Measurements from ENCODE around the gene ADAMTS9.

ADAMTS9 gene

DNA sequence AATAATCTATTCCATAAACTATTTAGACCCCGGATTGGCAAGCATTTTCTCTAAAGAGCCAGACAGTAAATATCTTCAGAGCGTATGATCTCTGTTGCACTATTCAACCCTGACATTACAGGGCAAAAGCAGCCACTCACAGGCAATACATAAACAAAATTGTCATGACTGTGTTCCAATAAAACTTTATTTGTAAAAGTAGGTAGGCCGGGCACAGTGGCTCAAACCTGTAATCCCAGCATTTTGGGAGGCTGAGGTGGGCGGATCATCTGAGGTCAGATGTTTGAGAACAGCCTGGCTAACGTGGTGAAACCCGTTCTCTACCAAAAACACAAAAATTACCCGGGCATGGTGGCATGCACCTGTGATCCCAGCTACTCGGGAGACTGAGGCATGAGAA is 66.5 kb downstream of the ADAMTS9 start:
- no peak for DNase-seq (ENCODE audit: low read depth in 4 of 4, low spot score in 1 of 4)

- no peak for DNase-seq (ENCODE audit: low read depth in 4 of 4, low spot score in 1 of 4)
These were observed 67.8 kb downstream of the ADAMTS9 start for GRCh38 chr3:64620020-64620419.

DNA sequence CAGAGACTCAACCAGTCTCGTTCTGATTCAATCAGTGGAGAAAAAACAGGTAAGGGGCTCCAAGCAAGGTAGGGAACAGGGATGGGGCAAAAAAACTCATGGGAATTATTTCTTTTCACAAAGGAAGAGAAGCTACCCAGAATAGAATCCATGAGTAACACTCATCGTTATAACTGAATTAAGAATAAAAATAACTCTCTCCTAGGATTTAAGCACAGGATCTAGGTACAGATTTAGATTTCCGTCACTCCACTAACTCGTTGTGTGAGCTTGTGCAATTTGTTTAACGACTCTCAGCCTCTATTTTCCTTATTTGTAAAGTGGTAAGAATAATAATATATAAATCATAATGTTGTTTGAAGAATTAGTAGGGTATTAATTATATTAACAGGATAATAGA is 68.6 kb downstream of the ADAMTS9 start:
- no peak for DNase-seq (ENCODE audit: low read depth in 4 of 4, low spot score in 1 of 4)

DNA sequence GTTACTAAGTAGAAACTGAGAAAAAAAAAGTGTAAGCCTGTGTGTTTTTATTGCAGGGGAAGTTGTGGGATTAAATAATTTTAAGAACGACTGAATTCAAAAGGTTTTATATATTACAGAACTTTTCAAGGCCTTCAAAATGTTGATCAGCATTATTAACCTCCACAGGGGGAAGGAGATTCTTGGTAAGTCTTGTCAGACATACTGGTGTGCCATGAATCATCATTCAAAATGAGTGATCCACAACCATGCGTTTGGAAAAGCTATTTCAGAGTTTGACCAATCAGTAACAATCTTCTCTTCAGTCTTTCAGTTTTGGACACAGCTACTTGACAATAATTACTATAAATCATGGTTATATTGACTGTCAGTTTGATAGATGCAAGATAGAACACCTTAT is 70.2 kb downstream of the ADAMTS9 start:
- DNase-seq (ENCODE audit: low read depth in 4 of 4, low spot score in 1 of 4), result no peak

GRCh38 chr3:64616953-64617352 is 70.8 kb downstream of the ADAMTS9 start:
- DNase-seq (ENCODE audit: low read depth in 4 of 4, low spot score in 1 of 4), result no peak

DNA sequence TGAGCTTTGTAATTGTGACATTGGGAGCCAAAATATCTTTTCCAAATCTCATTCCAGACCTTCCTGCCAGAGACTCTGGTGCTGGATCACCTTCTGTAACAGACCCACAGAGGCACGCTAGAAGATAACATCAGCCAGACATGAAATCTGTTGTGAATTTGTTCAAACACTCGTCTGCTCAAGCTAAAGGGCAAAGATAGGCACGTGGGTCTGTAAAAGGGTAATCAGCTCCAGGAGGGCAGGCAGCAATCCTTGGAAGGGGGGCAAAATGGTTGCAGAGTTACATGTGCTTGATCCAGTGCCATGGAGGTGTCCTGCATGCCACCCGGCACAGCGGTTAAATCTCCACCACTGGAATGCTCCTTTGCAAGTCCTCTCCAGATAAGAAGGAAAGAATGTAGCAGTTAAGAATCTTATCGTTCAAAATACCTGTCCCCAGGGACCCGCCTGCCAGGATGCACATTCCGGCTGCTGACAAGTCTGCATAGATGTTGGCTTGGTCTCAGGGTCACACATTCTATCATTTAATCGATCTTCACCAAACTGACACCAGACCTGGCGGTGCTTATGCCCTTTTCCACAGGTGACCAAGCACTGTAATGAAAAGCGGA is 74.8 kb downstream of the ADAMTS9 start:
- DNase-seq (ENCODE audit: low read depth in 4 of 4, low spot score in 1 of 4), result no peak

DNA sequence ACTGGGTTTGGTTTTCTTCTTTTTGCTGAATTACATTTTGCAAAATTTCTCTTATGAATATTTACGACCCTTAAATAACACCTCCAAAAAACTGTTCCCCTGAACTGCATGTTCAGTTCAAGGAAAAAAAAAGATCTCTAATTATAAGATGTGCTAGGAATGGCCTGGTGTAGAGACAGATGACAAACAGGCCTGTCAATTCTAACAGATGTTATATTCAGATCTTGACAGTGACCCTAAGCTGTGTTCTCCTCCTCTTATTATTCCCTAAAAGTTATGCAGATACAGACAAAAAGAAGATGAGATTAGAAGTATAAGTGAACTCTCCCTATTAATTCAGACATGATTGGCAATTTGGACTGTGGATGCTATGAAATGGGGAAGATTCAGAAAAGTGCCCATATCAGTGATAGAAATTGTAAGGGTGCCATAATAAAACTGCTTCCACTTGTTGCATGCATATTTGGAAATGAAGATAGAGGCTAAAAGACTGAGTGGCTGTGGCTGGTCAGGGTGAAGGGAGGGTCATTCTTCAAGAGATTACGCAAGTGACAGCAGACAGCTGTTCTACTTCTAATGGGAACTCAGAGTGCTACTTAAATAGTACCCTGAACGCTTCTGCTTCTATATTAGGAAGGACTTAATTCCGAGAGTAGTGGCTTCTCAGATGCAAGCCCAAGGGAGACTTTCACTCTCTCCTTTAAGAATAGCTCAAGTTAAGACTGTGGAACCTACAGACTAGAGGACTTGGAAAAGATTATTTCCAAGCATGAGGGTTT is 75.5 kb downstream of the ADAMTS9 start:
- DNase-seq (ENCODE audit: low read depth in 4 of 4, low spot score in 1 of 4), result no peak

- no peak for DNase-seq (ENCODE audit: low read depth in 4 of 4, low spot score in 1 of 4)
These were observed 79.1 kb downstream of the ADAMTS9 start for GRCh38 chr3:64608741-64609140.

DNA sequence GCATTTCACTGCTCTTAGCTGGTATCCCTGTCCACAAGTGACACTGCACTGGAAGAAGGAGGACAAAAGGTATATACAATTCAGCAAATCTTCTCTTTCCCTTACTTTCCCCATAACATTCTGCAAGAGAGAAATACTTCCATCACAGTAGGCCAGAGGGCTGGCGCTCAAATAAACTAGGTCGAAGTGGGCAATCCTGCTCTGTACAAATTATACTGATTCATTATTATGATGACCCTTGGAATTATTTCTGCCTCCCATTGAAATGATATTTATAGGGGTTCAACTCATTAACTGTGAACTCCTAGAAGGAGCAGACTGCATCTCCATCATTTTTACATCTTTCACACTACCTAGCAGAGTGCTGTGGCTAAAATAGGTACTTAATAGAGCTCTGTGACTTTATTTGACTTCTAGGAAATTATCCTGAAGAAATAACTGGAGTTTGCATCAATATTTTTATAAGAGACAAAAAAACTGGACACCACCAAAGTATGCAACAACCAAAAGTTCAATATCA is 80.7 kb downstream of the ADAMTS9 start:
- no peak for DNase-seq (ENCODE audit: low read depth in 4 of 4, low spot score in 1 of 4)

- DNase-seq (ENCODE audit: low read depth in 4 of 4, low spot score in 1 of 4), result no peak
These were observed 83.5 kb downstream of the ADAMTS9 start for GRCh38 chr3:64604313-64604712.

GRCh38 chr3:64601824-64602223 is 86.0 kb downstream of the ADAMTS9 start:
- DNase-seq (ENCODE audit: low read depth in 4 of 4, low spot score in 1 of 4), result no peak

DNA sequence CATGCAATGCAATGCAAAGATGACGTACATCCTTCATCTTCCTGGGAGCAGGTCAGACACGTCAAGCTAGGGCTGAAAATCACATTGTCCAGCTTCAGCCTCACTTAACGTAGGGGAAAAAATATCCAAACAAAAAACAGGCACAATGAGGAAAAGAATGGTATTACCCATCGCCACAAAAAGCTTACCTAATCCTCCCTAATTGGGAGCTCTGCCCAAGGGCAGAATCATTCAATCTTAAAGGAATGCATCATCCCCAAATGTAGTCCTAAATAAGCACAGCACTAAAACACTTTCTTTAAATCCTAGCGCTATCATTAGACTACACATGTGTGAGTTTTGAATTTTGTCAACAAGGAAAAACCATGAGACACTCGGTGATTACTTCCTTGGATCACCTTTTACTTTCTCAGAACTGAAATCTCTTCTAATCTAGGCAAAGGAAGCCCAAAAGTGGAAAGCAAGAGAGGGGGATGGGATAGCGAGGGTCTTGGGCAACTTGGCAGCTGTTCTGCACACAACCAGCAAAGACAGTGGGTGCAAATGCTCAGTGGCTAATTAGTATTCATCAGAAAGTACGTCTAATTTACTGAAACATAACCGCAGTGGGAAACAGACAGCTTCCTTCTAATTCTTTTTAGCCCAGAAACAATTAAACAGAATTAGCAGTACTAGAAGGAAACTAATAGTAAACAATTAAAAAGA is 87.4 kb downstream of the ADAMTS9 start:
- no peak for DNase-seq (ENCODE audit: low read depth in 4 of 4, low spot score in 1 of 4)

- DNase-seq (ENCODE audit: low read depth in 4 of 4, low spot score in 1 of 4), result no peak
These were observed 88.1 kb downstream of the ADAMTS9 start for GRCh38 chr3:64599651-64600050.

GRCh38 chr3:64595253-64595694 is 92.5 kb downstream of the ADAMTS9 start:
- no peak for DNase-seq (ENCODE audit: low read depth in 4 of 4, low spot score in 1 of 4)

DNA sequence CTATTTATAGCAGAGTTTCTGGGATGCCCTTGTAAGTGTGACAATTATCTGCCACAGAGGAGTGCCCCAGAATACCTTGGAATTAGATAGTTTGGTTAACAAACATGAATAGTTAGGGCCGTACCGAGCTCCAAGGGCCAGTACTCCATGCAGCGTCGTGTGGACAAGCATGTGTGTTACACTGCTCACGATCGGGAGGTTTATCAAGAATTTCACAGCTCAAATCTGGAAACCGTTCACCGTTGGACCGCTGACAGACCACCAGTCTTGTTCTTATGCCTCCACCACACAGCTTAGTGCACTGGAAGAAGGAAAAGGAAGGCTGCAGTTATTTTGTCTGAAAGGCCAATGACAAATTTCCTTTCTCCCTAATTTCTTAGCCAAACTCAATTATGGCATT is 93.7 kb downstream of the ADAMTS9 start:
- no peak for DNase-seq (ENCODE audit: low read depth in 4 of 4, low spot score in 1 of 4)

GRCh38 chr3:64593350-64593749 is 94.5 kb downstream of the ADAMTS9 start:
- DNase-seq (ENCODE audit: low read depth in 4 of 4, low spot score in 1 of 4), result no peak

DNA sequence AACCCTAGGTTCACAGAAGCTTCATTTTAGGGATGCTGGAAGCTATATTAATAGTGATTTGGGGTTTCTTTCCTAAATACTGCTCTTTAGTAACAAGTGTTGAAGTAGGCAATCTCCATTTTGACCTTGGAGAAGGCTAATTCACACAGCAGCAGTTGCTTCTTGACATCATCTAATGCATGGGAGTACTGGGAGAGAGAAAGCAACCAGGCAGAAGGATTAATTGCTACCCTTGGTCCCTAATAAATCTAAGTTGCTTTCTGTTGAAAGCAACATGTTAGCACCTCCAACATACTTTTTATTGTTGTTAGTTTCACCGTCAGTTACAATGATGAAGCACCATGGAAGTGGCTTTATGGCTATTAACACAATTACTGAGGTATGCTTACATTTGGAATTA is 96.2 kb downstream of the ADAMTS9 start:
- no peak for DNase-seq (ENCODE audit: low read depth in 4 of 4, low spot score in 1 of 4)

GRCh38 chr3:64588380-64588779 is 99.4 kb downstream of the ADAMTS9 start:
- DNase-seq (ENCODE audit: low read depth in 4 of 4, low spot score in 1 of 4), result no peak

DNA sequence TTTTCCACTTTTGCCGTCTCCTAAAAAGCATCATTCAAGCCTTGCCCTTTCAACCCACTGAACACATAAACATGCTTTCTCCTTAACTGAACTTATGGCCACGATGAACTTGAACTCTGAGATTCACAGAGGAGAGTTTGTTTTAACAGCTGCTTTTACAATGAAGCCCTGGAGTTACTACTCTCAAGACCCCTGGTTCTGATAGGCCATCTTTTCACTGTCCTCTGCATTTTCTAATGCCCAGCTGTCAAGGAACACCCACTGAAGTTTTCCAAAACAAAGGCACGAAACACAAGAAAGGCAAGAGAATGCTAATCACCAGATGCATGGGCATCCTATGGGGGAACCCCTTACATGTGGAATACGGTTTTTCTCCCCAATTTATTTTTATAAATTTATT is 100.8 kb downstream of the ADAMTS9 start:
- DNase-seq (ENCODE audit: low read depth in 4 of 4, low spot score in 1 of 4), result no peak

GRCh38 chr3:64584179-64584578 is 103.6 kb downstream of the ADAMTS9 start:
- no peak for DNase-seq (ENCODE audit: low read depth in 4 of 4, low spot score in 1 of 4)

DNA sequence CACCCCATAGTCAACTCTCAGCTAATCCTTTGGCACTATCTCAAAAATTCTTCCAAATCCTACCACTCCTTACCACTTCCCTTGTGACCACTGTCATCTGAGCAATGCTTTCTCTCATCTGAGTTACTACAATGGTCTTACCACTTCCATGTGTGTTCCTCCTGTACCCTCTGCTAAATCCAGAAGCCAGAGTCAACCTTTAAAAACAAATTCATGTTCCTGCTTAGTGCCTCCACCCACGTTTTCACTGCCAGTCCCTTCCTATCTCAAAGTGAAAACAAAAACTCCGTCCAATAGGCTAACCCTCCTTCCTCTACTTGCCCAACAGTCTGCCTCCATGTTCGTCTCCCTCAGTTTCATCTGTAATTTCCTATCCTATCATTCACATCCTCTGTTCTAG is 109.0 kb downstream of the ADAMTS9 start:
- no peak for DNase-seq (ENCODE audit: low read depth in 4 of 4, low spot score in 1 of 4)
